HEK293 (cell line): ENCODE results near the gene SLC10A4.
"Not testable (repeated sequence)": the region's sequence is repeated elsewhere in the genome, so short reads cannot be mapped to it uniquely, and the experiment has no call there.

ENCODE experiments used
- CTCF ChIA-PET: fragments of 350-600 bp; formaldehyde crosslinking; extraction: SDS; loops from one replicate; lab custom pipeline; 2021; ENCODE audit warnings: antibody characterized with exemption; lab: Yijun Ruan, JAX
- POLR2A ChIA-PET: fragments of 300-600 bp; formaldehyde crosslinking; extraction: SDS; loops from one replicate; lab custom pipeline; 2020; ENCODE audit warnings: antibody characterized with exemption, inconsistent platforms; lab: Yijun Ruan, JAX
- H3K27ac ChIP-seq: fragments of 200-500 bp; sonication (Bioruptor generic); 2 replicates; pipeline ENCODE4 v1.5.1; 2014; ENCODE audit warnings: low read depth, low read length, control low read depth, inconsistent platforms; ENCODE audit errors: extremely low read depth
- H3K36me3 ChIP-seq, 2 experiments: fragments of 200-500 bp in 1 of 2; sonication (Bioruptor generic) in 1 of 2; 1 replicate in 1 of 2; 2 replicates in 1 of 2; pipeline ENCODE4 v1.5.1; 2014 to 2017; ENCODE audit warnings: inconsistent platforms in 2 of 2, low read length in 2 of 2; ENCODE audit not compliant: control insufficient read depth in 2 of 2, insufficient read depth in 1 of 2
- H3K4me1 ChIP-seq: fragments of 200-500 bp; sonication (Bioruptor generic); 2 replicates; pipeline ENCODE4 v1.5.1; 2014; ENCODE audit warnings: mild to moderate bottlenecking, low read length, inconsistent platforms; ENCODE audit not compliant: control insufficient read depth, insufficient read depth
- H3K4me3 ChIP-seq: 2 replicates; pipeline ENCODE4 v1.5.1; 2011; ENCODE audit warnings: low read depth, mild to moderate bottlenecking, control low read depth, low read length, moderate library complexity
- H3K9me3 ChIP-seq: fragments of 200-500 bp; sonication (Bioruptor generic); 2 replicates; pipeline ENCODE4 v1.5.1; 2014; ENCODE audit warnings: low read depth, low read length, inconsistent platforms; ENCODE audit not compliant: control insufficient read depth, insufficient read depth
- FEZF1 ChIP-seq: fragments of 450-650 bp; formaldehyde crosslinking; IDR thresholded peaks from 2 replicates; pipeline ENCODE4 v1.5.1; 2016; ENCODE audit warnings: missing biosample characterization, missing genetic modification characterization
- MZF1 ChIP-seq: fragments of 450-650 bp; formaldehyde crosslinking; IDR thresholded peaks from 2 replicates; pipeline ENCODE4 v1.5.1; 2017; ENCODE audit warnings: missing biosample characterization, missing genetic modification characterization, borderline replicate concordance
- PRDM4 ChIP-seq: fragments of 450-650 bp; formaldehyde crosslinking; IDR thresholded peaks from 2 replicates; pipeline ENCODE4 v1.5.1; 2017; ENCODE audit warnings: missing biosample characterization, missing genetic modification characterization
- SCRT1 ChIP-seq: fragments of 450-650 bp; formaldehyde crosslinking; IDR thresholded peaks from 2 replicates; pipeline ENCODE4 v1.5.1; 2016; ENCODE audit warnings: missing biosample characterization, missing genetic modification characterization, borderline replicate concordance
- ZBTB17 ChIP-seq: fragments of 450-650 bp; formaldehyde crosslinking; IDR thresholded peaks from 2 replicates; pipeline ENCODE4 v1.5.1; 2016; ENCODE audit warnings: missing biosample characterization, missing genetic modification characterization
- ZBTB21 ChIP-seq: fragments of 450-650 bp; formaldehyde crosslinking; IDR thresholded peaks from 2 replicates; pipeline ENCODE4 v1.5.1; 2017; ENCODE audit warnings: missing biosample characterization, missing genetic modification characterization
- ZFP3 ChIP-seq: fragments of 450-650 bp; formaldehyde crosslinking; IDR thresholded peaks from 2 replicates; pipeline ENCODE4 v1.5.1; 2016; ENCODE audit warnings: low read depth, missing biosample characterization, missing genetic modification characterization
- ZFP37 ChIP-seq: fragments of 450-650 bp; formaldehyde crosslinking; IDR thresholded peaks from 2 replicates; pipeline ENCODE4 v1.5.1; 2016; ENCODE audit warnings: missing biosample characterization, missing genetic modification characterization
- ZNF132 ChIP-seq: fragments of 450-650 bp; formaldehyde crosslinking; IDR thresholded peaks from 2 replicates; pipeline ENCODE4 v1.5.1; 2017; ENCODE audit warnings: missing biosample characterization, missing genetic modification characterization, borderline replicate concordance
- ZNF18 ChIP-seq: fragments of 450-650 bp; formaldehyde crosslinking; IDR thresholded peaks from 2 replicates; pipeline ENCODE4 v1.5.1; 2016; ENCODE audit warnings: missing biosample characterization, missing genetic modification characterization
- ZNF2 ChIP-seq: fragments of 450-650 bp; formaldehyde crosslinking; IDR thresholded peaks from 2 replicates; pipeline ENCODE4 v1.5.1; 2016; ENCODE audit warnings: missing biosample characterization, missing genetic modification characterization
- ZNF223 ChIP-seq: fragments of 450-650 bp; formaldehyde crosslinking; IDR thresholded peaks from 2 replicates; pipeline ENCODE4 v1.5.1; 2016; ENCODE audit warnings: missing biosample characterization, missing genetic modification characterization
- ZNF266 ChIP-seq: fragments of 450-650 bp; formaldehyde crosslinking; IDR thresholded peaks from 2 replicates; pipeline ENCODE4 v1.5.1; 2016; ENCODE audit warnings: missing biosample characterization, missing genetic modification characterization, low read depth
- ZNF623 ChIP-seq: fragments of 450-650 bp; formaldehyde crosslinking; IDR thresholded peaks from 2 replicates; pipeline ENCODE4 v1.5.1; 2016; ENCODE audit warnings: missing biosample characterization, missing genetic modification characterization
- ZNF624 ChIP-seq: fragments of 450-650 bp; formaldehyde crosslinking; IDR thresholded peaks from 2 replicates; pipeline ENCODE4 v1.5.1; 2017; ENCODE audit warnings: missing biosample characterization, missing genetic modification characterization
- ZNF654 ChIP-seq: fragments of 450-650 bp; formaldehyde crosslinking; IDR thresholded peaks from 2 replicates; pipeline ENCODE4 v1.5.1; 2016; ENCODE audit warnings: low read depth, missing biosample characterization, missing genetic modification characterization
- ZNF707 ChIP-seq: fragments of 450-650 bp; formaldehyde crosslinking; IDR thresholded peaks from 2 replicates; pipeline ENCODE4 v1.5.1; 2016; ENCODE audit warnings: missing biosample characterization, missing genetic modification characterization
- ZNF747 ChIP-seq: fragments of 450-650 bp; formaldehyde crosslinking; IDR thresholded peaks from 2 replicates; pipeline ENCODE4 v1.5.1; 2016; ENCODE audit warnings: missing biosample characterization, missing genetic modification characterization
- ZNF777 ChIP-seq: fragments of 450-650 bp; formaldehyde crosslinking; IDR thresholded peaks from 2 replicates; pipeline ENCODE4 v1.5.1; 2017; ENCODE audit warnings: missing biosample characterization, missing genetic modification characterization, borderline replicate concordance
- ZNF843 ChIP-seq: fragments of 450-650 bp; formaldehyde crosslinking; IDR thresholded peaks from 2 replicates; pipeline ENCODE4 v1.5.1; 2016; ENCODE audit warnings: missing biosample characterization, missing genetic modification characterization
- ZSCAN23 ChIP-seq: fragments of 450-650 bp; formaldehyde crosslinking; IDR thresholded peaks from 2 replicates; pipeline ENCODE4 v1.5.1; 2016; ENCODE audit warnings: missing biosample characterization, missing genetic modification characterization

The SLC10A4 gene

GRCh38 chr4:48436318-48436717 is 46.8 kb upstream of the SLC10A4 start (continued):
- TF ChIP-seq ZNF223 (tag by site-specific recombination) = no peak

- H3K4me3 ChIP-seq = no peak overlapping the region
- ChIA-PET POLR2A (no interaction called here), CTCF (no interaction called here)
- no peaks in the 10 kb centered on the region for H3K36me3 ChIP-seq
- no peaks in the 10 kb centered on the region for H3K4me1 ChIP-seq
- no peak overlapping the region for H3K27ac ChIP-seq
- TF ChIP-seq FEZF1 (tag by site-specific recombination) (no peak), ZNF707 (no peak), ZNF777 (tag by site-specific recombination) (no peak), ZBTB17 (tag by site-specific recombination) (no peak), ZNF843 (tag by site-specific recombination) (no peak), ZNF747 (no peak), PRDM4 (tag by site-specific recombination) (no peak), SCRT1 (tag by site-specific recombination) (no peak), ZBTB21 (no peak), ZFP37 (no peak), ZNF132 (tag by site-specific recombination) (no peak), ZNF266 (tag by site-specific recombination) (no peak), MZF1 (tag by site-specific recombination) (no peak)
- H3K9me3 ChIP-seq = no peaks in the 10 kb centered on the region
These were observed 43.2 kb upstream of the SLC10A4 start for GRCh38 chr4:48439988-48440387.

GRCh38 chr4:48440914-48441313 is 42.2 kb upstream of the SLC10A4 start:
- CTCF ChIA-PET = interaction anchor here (0.6 kb wide), 1 partner anchor 110 kb away, joined by 5 read pairs; no protein-coding TSS in a partner anchor
- H3K36me3 ChIP-seq, H3K4me3 ChIP-seq, H3K4me1 ChIP-seq, H3K9me3 ChIP-seq, POLR2A ChIA-PET, H3K27ac ChIP-seq: not testable (repeated sequence)

- H3K4me3 ChIP-seq = no peak overlapping the region
- CTCF ChIA-PET = interaction anchor here (0.6 to 1.8 kb wide), 4 partner anchors 96 to 209 kb away, joined by 3 to 6 read pairs (median 4); no protein-coding TSS in a partner anchor
- H3K27ac ChIP-seq = no peak overlapping the region
- POLR2A ChIA-PET = no interaction called here
- H3K9me3 ChIP-seq = no peaks in the 10 kb centered on the region
- H3K4me1 ChIP-seq = no peaks in the 10 kb centered on the region
- no peaks in the 10 kb centered on the region for H3K36me3 ChIP-seq
- TF ChIP-seq ZNF623 (no peak), ZFP3 (tag by site-specific recombination) (no peak), ZNF654 (tag by site-specific recombination) (peak; percentile 34)
These were observed 37.4 kb upstream of the SLC10A4 start for GRCh38 chr4:48445704-48446103.

- ChIA-PET CTCF (interaction anchor here (0.6 to 1.8 kb wide), 5 partner anchors 10 to 498 kb away, joined by 3 to 6 read pairs (median 3); no protein-coding TSS in a partner anchor), POLR2A (no interaction called here)
- Histone ChIP-seq H3K36me3 (no peaks in the 10 kb centered on the region), H3K27ac (no peak overlapping the region), H3K4me1 (no peaks in the 10 kb centered on the region), H3K4me3 (no peak overlapping the region), H3K9me3 (no peaks in the 10 kb centered on the region)
- TF ChIP-seq ZNF18 (tag by site-specific recombination) (no peak), ZSCAN23 (no peak), ZNF2 (tag by site-specific recombination) (no peak), ZNF624 (tag by site-specific recombination) (no peak)
These were observed 36.5 kb upstream of the SLC10A4 start for GRCh38 chr4:48446642-48447041.
